Measurements from ENCODE around the gene SHB.

The SHB gene

DNA sequence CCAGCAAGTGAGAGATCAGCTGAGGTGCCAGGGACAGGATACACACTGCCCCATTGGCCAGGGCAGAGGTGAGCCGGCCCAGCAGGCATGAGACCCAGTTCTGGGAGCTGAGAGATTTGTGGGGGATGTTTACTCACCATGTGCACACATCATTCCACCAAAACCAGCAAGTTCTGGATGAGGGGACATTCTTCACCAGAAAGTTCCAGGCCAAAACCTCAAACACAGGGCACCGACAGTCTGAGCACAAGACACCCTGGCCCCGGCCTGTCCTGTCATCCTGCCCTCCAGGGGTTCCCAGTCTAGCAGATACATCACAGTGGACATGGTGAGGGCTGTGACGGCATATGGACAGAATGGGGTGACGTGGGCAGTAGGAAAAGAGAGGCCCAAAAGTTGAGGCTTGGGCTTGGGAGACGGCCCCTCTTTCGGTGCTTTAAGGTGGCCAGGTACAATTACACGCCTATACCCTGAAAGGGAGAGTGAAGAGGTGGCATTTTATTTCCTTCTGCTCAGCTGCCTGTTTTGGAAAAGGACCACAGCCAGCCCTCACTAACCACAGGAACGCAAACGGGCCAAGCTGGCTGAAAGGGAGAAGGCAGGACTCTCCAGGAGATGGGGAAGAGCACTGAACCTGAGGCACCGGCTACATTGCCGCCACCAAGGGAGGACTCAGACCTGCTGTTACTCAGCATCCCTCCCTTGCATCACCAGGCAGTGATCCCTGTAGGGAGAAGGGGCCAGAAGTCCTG lies 64.0 kb downstream of the SHB start:
- no peak for DNase-seq

- DNase-seq = no peak
Measured at GRCh38 chr9:38003946-38004808, 64.8 kb downstream of the SHB start.

- no peak for DNase-seq
Measured at GRCh38 chr9:38003230-38003629, 65.8 kb downstream of the SHB start.

DNA sequence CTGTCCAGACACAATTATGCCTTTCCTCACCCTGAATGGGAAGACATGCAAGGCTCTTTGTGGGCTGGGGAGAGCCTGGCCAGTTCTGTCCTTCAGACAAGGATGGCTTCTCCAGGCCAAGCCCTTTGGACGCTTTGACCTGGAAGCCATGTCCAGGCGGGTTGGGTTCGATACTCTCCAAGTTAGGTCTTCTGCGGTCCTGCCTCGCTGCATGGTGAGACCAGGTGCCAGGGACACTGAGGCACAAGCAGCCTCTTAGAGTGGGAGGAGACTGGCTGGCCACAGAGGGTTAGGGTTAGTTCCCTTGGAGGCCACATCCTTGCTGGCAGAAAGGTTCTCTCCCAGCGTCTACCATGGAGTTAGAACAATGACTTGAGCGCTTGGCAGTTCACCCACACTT lies 67.6 kb downstream of the SHB start:
- no peak for DNase-seq

GRCh38 chr9:38000735-38001134 lies 68.3 kb downstream of the SHB start:
- DNase-seq = no peak

- no peak for DNase-seq
Measured at GRCh38 chr9:38000332-38000731, 68.7 kb downstream of the SHB start.

GRCh38 chr9:37999588-38000189 lies 69.3 kb downstream of the SHB start:
- no peak for DNase-seq

DNA sequence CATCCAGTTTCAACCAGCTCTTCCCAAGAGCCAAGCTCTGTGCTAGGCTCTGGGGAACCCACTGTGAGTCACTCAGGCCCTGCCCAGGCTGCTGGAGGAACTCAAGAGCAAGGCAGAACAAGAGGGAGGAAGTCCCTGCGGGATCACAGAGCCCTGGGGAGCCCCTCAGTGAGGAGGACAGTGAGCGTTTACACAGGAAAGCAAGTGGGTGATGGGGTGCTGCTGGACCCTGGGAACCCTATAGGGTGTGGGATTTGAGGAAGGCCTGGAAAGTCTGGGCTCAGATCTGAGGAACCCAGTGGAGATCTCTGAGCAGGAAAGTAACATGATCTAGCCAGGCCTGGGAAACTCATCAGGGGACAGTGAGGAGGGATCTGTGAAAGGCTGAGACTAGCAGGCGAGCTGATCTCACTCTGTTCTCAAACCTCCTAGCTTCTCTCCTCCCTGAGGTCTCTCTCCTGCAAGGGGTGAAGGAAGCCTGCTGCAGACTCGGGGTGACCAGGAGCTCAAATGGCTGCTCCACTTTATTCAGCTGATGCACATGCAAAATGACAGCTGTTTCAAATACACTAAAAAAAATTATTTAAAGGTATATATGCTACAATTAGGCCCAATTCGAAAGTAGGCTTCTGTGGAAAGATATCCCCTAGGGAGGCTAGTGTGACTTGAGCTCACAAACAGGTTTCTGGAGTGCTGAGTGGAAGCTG lies 70.0 kb downstream of the SHB start:
- DNase-seq = no peak

- no peak for DNase-seq
Measured at GRCh38 chr9:37997636-37998374, 71.2 kb downstream of the SHB start.

DNA sequence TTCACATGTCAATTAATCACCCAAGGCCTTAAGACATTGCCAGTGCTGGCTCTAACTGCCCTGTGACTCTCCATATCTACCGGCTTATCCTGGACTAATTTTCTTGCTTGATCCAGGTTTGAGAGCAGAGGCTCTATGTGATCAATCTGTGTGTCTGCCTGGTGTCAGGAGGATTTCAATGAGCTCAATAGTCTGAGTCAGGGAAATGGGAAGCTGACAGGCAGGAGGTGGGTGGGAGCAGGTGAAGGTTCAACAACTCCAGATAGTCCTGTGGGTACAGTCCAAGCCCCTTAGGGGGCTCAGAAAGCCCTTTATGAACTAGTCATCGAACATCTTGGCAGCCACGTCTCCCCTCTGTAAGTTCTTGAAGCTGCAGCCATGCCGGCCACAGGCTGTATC lies 72.2 kb downstream of the SHB start:
- DNase-seq = no peak

DNA sequence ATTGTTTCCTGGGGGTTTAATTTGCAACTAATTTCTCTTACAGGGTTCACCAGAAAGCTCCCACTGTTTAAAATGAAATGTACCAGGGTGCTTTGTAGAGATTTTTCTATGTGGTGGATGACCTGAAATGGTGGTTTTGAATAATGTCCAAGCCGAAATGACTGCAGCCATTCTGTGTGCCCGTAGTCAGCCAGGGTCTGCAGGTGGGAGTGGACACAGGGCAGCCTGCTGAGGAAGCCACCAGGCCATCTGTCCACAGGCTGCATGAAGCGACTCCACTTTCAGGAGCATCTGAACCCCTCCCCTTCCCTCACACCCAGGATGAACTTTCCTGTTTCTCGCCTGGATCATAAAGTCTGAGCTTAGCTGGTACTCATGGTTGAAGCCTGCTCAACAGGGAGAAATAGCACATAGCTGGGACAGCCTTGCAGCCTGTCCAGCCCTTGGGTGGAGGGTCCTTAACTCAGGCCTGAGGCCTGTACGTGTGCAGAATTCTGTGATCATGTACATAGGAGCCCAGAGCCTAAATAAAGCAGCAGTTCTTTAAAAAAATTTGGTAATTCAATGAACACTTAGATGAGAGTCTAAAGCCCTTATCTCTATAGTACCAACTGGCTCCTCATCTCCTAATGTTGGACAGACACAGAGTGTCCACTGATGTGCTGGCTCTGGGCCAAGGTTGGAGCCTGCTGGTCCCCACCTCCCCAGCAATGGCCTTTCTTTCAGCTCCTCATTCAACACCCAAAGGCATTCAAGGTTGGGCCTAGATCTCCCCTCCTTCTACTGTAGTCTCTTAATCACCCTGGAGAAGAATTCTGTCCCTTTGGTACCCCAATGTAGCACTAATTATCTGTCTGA lies 72.8 kb downstream of the SHB start:
- DNase-seq = no peak

- DNase-seq = no peak
Measured at GRCh38 chr9:37995348-37995737, 73.7 kb downstream of the SHB start.

- DNase-seq = no peak
Measured at GRCh38 chr9:37994639-37995347, 74.2 kb downstream of the SHB start.

- DNase-seq = no peak
Measured at GRCh38 chr9:37992924-37993349, 76.1 kb downstream of the SHB start.

GRCh38 chr9:37990404-37991015 lies 78.5 kb downstream of the SHB start:
- DNase-seq = no peak

GRCh38 chr9:37989701-37990100 lies 79.3 kb downstream of the SHB start:
- DNase-seq = no peak

DNA sequence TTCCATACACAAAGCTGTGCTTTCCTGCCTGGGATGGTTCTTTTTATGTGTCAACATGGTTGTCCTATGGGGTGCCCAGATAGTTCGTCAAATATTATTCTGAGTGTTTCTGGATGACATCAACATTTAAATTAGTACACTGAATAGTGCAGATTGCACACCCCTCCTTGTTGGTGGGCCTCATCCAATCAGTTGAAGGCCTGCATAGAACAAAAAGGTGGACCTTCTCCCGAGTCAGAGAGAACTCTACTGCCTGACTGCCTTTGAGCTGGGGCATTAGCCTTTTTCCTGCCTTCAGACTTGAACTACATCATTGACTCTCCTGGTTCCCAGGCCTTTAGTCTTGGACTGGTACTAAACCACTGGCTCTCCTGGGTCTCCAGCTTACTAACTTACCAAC lies 80.4 kb downstream of the SHB start:
- DNase-seq = no peak

GRCh38 chr9:37988041-37988440 lies 81.0 kb downstream of the SHB start:
- no peak for DNase-seq

- DNase-seq = no peak
Measured at GRCh38 chr9:37987467-37987981, 81.5 kb downstream of the SHB start.

DNA sequence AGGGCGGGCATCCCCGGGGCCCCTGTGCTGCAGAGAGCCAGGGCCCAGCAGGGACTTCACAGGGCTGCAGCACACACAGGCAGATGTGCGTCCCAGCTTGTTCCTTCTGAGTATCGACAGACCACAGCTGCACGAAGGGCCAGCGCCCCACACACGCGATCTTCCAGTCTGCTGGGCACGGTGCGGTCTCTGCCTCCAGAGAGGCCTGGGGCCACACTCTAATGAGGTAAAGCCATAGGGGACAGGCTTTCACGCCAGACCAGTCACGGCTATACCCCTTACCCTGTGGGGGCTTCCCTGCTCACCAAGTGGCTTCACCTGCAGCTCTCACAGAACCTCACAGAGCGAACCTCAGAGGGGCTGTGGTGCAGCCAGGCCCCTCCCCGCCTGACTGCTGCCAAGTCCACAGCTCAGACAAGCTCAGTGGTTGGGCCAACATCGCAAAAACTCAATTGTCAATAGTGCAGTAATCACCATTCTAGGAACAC lies 82.2 kb downstream of the SHB start:
- no peak for DNase-seq
